HL-60 (cell line): Measurements from ENCODE around the gene KCNQ5.

Source experiments
- CTCF ChIP-seq: IDR thresholded peaks from one replicate; pipeline ENCODE4 v1.5.1; 2011; ENCODE audit warnings: low read length, control low read depth, inconsistent platforms; ENCODE audit not compliant: insufficient read depth
- GABPA ChIP-seq: IDR thresholded peaks from 2 replicates; pipeline ENCODE4 v1.6.1; 2012; ENCODE audit warnings: low read depth
- POLR2AphosphoS5 ChIP-seq: IDR thresholded peaks from 2 replicates; pipeline ENCODE4 v1.6.1; 2012; ENCODE audit warnings: low read depth

- TF ChIP-seq CTCF: no peak
- no peak for TF ChIP-seq POLR2AphosphoS5
- no peak for TF ChIP-seq GABPA
Measured at GRCh38 chr6:72724545-72724944, 102.7 kb downstream of the KCNQ5 start.
